Central memory CD8-positive, alpha-beta T cell (primary cell): ENCODE results near the gene WNK2.
"Not testable (repeated sequence)": the region's sequence is repeated elsewhere in the genome, so short reads cannot be mapped to it uniquely, and the experiment has no call there.

ENCODE experiments used
- ATAC-seq: fragments of 150-1000 bp; cut with Tn5 transposase; replicated peaks from 2 replicates; pipeline ENCODE4 v1.10.0; 2022; ENCODE audit warnings: mild to moderate bottlenecking, moderate FRiP score, moderate number of reproducible peaks; ENCODE audit not compliant: poor library complexity, severe bottlenecking; ENCODE audit errors: extremely low read depth
- DNase-seq, 2 donors: peaks; one replicate each; pipeline ENCODE4 v3.0.0; 2021; ENCODE audit warnings: low spot score in 2 of 2
- H3K27ac Mint-ChIP-seq: one replicate; pipeline ENCODE4 v1.8.0; 2022; ENCODE audit warnings: low read depth, mild to moderate bottlenecking, moderate library complexity, mixed read lengths
- H3K27me3 Mint-ChIP-seq: one replicate; pipeline ENCODE4 v1.8.0; 2022; ENCODE audit warnings: mixed read lengths
- H3K36me3 Mint-ChIP-seq: one replicate; pipeline ENCODE4 v1.8.0; 2022; ENCODE audit warnings: mild to moderate bottlenecking, moderate library complexity, mixed read lengths; ENCODE audit not compliant: insufficient read depth
- H3K4me1 Mint-ChIP-seq: one replicate; pipeline ENCODE4 v1.8.0; 2022; ENCODE audit warnings: mixed read lengths
- H3K4me3 Mint-ChIP-seq: one replicate; pipeline ENCODE4 v1.8.0; 2022; ENCODE audit warnings: mild to moderate bottlenecking, moderate library complexity, mixed read lengths
- H3K9me3 Mint-ChIP-seq: one replicate; pipeline ENCODE4 v1.8.0; 2022; ENCODE audit warnings: mixed read lengths

WNK2 gene

DNA sequence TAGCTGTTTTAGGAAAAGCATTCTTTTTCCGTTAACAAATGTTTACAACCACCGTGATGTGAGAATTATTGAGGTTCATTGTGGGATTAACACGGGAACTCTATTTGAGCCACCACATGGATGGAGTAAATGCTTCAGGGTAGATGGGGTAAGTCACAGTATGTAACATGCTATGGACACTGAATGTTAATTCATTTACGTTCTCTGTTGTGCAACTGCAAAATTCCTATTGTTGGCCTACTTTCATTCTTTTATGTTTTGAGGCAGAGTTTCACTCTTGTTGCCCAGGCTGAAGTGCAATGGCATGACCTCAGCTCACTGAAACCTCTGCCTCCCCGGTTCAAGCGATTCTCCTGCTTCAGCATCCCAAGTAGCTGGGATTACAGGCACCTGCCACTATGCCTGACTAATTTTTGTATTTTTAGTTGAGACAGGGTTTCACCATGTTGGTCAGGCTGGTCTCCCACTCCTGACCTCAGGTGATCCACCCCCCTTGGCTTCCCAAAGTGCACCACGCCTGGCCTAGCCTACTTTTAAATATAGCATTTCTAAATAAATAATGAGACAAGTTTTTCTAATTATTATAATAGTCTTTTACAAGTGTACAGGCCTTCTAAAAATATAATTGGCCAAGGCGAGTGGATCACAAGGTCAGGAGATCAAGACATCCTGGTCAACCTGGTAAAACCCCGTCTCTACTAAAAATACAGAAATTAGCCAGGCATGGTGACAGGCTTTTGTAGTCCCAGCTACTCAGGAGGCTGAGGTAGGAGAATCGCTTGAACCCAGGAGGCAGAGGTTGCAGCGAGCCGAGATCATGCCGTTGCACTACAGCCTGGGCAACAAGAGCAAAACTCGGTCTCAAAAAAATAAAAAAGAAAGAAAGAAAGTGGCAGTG, 169.7 kb downstream of the WNK2 start:
- H3K27me3 Mint-ChIP-seq, H3K9me3 Mint-ChIP-seq, H3K4me3 Mint-ChIP-seq, H3K27ac Mint-ChIP-seq, H3K4me1 Mint-ChIP-seq, H3K36me3 Mint-ChIP-seq, DNase-seq, ATAC-seq: not testable (repeated sequence)

DNA sequence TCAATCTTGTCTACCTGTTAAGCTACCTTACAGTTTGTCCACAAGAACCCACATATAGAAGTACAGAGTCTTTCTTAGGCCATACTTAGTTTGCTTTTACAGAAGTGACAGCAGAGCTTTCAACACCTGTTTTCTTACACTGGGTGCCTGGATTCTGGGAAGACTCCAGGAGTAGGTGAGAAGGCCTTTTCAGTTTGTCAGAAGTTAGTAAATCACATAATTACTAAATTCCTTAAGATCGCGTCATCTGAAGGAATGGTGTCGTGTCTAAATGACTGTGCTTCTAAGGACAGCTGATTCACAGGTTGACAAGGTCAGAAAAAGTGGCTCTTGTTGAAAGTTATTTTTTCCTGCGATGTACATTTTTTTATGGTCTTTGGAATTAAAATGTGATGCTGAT, 170.5 kb downstream of the WNK2 start:
- Mint-ChIP-seq H3K27ac (no peak overlapping the region), H3K4me3 (no peak overlapping the region), H3K36me3 (no peaks in the 10 kb centered on the region), H3K9me3 (no peaks in the 10 kb centered on the region), H3K27me3 (no peaks in the 10 kb centered on the region), H3K4me1 (no peaks in the 10 kb centered on the region)
- no peak for ATAC-seq
- no peak for DNase-seq

DNA sequence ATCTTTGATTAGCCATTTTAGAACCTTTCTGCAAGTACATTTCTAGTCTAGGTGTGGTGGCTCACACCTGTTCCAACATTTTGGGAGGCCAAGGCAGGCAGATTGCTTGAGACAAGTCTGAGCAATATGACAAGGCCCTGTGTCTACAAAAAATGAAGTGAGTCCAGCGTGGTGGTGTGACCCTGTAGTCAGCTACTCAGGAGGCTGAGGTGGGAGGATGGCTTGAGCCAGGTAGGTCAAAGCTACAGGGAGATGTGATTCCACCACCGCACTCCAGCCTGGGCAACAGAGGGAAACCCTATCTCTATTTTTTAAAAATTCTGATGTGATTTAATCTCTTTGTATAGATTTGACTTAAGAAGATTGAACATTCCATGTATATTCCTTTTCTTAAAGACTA, 171.9 kb downstream of the WNK2 start:
- H3K4me3 Mint-ChIP-seq = no peak overlapping the region
- ATAC-seq = no peak
- H3K27me3 Mint-ChIP-seq = no peaks in the 10 kb centered on the region
- no peaks in the 10 kb centered on the region for H3K9me3 Mint-ChIP-seq
- no peak overlapping the region for H3K27ac Mint-ChIP-seq
- no peaks in the 10 kb centered on the region for H3K4me1 Mint-ChIP-seq
- DNase-seq = no peak
- H3K36me3 Mint-ChIP-seq = no peaks in the 10 kb centered on the region

DNA sequence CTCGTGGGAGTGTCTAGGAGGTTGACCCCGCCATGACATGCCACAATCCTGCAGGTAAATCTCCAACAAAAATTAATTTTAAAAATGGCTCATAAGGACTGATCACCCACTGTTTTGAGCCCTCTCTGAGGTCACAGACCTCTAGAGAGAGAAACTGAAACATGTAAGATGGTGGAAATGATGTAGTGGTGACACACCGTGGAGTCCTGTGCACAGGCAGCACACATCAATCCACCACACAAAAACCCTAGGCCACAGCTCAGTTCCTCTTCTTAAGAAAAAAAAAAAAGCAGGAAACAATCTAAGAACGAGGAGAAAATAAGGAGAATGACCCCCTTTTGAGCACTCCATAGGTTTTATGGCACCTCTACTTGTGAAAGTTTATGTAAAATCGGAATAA, 173.7 kb downstream of the WNK2 start:
- Mint-ChIP-seq H3K27ac (no peak overlapping the region), H3K36me3 (peaks cover 1% of the 10 kb centered on the region), H3K4me3 (no peak overlapping the region), H3K9me3 (no peaks in the 10 kb centered on the region), H3K4me1 (no peaks in the 10 kb centered on the region), H3K27me3 (no peaks in the 10 kb centered on the region)
- DNase-seq (no peak), ATAC-seq (peak; percentile 49)

DNA sequence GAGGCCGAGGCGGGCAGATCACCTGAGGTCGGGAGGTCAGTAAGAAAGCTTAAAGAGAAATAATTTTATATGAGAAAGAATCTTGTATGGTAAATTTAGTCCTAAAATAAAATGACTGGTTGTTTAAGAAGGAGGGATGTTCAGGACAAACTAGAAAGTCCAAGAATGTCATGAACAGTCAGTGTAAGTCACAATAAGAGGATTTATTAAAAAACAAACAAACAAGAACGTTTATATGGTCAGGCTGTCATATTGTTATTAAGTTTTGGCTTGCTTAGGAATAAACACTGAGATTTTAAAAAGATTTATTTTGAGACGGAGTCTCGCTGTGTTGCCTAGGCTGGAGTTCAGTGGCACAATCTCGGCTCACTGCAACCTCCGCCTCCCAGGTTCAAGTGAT, 176.0 kb downstream of the WNK2 start:
- H3K4me1 Mint-ChIP-seq, H3K4me3 Mint-ChIP-seq, H3K27ac Mint-ChIP-seq, H3K36me3 Mint-ChIP-seq, ATAC-seq, H3K9me3 Mint-ChIP-seq, DNase-seq: not testable (repeated sequence)
- H3K27me3 Mint-ChIP-seq = peaks cover 12% of the 10 kb centered on the region

DNA sequence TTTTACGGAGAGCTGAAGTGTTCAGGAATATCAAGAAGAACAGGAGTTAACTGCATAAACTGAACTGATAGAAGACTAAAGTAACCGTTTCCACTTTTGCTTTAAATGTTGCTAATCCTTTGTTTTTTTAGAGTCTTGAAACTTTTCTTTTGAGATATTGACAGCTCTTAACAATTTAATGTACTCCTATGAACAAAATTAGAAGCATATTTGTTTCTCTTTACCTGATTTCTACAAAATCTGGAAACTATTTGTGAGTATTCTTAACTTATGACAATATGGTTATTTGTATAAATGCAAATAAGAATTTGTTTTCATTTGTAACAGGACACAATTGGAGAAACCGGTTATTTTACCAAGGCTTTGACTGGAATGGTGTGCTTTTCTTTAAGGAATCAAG, 178.1 kb downstream of the WNK2 start:
- Mint-ChIP-seq H3K27me3 (peaks cover 28% of the 10 kb centered on the region), H3K9me3 (no peaks in the 10 kb centered on the region), H3K36me3 (peaks cover 4% of the 10 kb centered on the region), H3K4me1 (no peaks in the 10 kb centered on the region), H3K4me3 (no peak overlapping the region), H3K27ac (no peak overlapping the region)
- ATAC-seq = no peak
- DNase-seq = no peak

DNA sequence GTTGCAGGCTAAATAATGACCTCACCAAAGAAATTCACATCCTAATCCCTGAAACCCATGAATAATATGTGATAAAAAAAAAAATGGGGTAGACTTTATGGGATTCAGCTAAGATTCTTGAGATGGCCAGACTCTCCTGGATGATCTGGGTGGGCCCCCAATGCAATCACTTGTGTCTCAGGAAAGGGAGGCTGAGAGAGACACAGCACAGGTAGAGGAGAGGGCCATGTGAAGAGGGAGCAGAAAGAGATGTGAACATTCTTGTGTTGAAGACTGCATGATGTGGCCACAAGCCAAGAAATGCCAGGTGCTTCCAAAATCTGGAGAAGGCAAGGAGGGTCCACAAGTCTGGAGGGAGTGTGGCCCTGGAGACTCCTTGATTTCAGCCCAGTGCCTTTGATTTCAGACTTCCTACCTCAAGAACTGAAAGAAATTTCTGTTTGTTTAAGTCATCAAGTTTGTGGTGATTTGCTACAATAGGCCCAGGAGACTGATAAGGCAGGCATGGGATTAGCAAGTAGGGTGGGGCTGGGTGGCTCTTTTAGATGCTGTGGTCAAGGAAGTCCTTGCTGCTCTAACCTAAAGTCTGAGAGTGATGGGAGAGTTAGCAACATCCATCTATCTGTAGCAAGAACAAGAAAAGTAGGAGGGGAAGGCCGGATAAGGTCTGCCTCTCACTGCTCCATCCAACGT, 180.9 kb downstream of the WNK2 start:
- no peak for DNase-seq
- Mint-ChIP-seq H3K27me3 (peaks cover 28% of the 10 kb centered on the region), H3K36me3 (peaks cover 4% of the 10 kb centered on the region), H3K4me3 (no peak overlapping the region), H3K27ac (no peak overlapping the region), H3K4me1 (no peaks in the 10 kb centered on the region), H3K9me3 (no peaks in the 10 kb centered on the region)
- no peak for ATAC-seq

DNA sequence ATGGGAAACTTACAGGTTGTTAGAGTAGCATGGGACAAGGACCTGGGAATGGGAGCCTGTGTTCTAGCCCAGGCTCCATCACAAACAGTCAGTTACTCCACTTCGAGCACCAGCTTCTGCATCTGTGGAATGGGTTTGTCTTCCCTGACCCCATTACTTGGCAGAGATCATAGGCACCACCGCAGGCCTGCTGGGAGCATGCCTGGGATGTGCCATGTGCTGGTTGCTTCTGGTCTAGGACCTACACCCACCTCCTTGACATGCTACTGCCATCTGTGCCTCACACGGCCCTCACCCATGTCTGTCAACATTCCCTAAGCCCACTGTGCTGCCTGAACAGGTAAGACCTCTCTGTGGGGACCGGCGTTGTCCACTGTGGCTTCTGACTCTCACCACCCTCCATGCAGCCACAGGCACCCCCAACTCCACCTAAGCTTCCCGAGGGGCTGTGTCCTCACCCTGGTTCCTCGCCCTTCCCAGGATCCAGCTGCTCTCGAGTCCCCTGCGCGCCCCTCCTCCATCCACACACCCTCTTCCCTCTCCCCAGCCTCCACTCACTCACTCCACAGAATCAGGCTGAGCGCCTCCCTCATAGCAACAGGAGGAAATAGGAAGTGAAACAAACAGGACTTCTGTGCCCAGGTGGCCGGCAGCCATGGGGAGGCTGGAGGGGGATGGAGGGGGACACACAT, 181.6 kb downstream of the WNK2 start:
- Mint-ChIP-seq H3K36me3 (peaks cover 4% of the 10 kb centered on the region), H3K27ac (no peak overlapping the region), H3K4me3 (no peak overlapping the region), H3K9me3 (no peaks in the 10 kb centered on the region), H3K27me3 (peaks cover 33% of the 10 kb centered on the region), H3K4me1 (no peaks in the 10 kb centered on the region)
- no peak for DNase-seq
- no peak for ATAC-seq

DNA sequence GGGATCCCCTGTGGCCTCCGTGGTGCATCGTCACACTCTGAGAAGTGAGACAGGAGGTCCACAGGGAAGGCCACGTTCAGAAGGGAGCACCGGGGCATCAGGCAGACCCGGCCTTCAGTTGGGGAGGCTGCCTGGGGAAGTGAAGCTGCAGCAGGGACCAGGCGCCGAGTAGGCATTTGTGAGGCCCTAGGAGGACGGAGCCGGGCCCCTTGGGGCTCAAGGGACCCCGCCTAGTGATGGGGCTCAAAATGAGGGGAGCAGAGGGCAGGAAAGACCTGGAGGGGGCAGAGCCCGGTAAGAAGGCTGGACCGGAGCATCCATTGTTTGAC, 182.1 kb downstream of the WNK2 start:
- H3K27me3 Mint-ChIP-seq = peaks cover 38% of the 10 kb centered on the region
- no peak for DNase-seq
- H3K4me1 Mint-ChIP-seq = no peaks in the 10 kb centered on the region
- no peak overlapping the region for H3K4me3 Mint-ChIP-seq
- no peaks in the 10 kb centered on the region for H3K9me3 Mint-ChIP-seq
- peaks cover 4% of the 10 kb centered on the region for H3K36me3 Mint-ChIP-seq
- ATAC-seq = no peak
- no peak overlapping the region for H3K27ac Mint-ChIP-seq

DNA sequence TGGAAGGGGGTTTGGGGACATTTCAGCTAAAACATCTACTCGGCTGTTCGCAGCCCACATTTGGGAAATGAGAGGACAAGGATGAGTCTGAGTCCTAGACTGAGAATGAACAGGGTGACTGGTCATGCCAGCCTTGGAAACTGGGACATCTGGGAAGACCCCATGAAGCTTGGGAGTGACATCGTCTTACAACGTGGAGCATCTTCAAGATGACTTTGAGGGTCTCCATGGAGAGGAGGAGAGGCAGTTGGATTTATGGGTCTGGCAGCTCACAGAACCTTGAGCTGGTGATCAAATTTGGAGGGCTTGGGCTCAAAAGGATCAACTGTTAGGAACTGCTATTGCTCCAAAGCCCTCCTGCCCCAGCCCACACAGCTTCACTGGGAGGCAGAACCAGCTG, 182.5 kb downstream of the WNK2 start:
- peaks cover 42% of the 10 kb centered on the region for H3K27me3 Mint-ChIP-seq
- H3K9me3 Mint-ChIP-seq = not testable (repeated sequence)

DNA sequence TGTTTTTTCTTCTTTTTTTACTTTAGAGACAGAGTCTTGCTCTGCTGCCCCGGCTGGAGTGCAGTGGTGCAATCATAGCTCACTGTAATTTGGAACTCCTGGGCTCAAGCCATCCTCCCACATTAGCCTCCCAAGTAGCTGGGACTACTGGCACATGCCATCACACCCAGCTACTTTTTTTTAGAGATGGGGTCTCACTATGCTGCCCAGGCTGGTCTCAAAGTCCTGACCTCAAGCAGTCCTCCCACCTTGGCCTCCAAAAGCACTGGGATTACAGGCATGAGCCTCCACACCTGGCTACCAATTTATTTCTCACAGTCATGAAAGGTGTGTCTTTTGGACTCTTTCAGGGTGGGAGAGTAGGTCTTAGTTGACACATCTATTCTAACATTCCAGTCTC, 184.5 kb downstream of the WNK2 start:
- Mint-ChIP-seq H3K4me1 (no peaks in the 10 kb centered on the region), H3K9me3 (no peaks in the 10 kb centered on the region), H3K36me3 (peaks cover 2% of the 10 kb centered on the region), H3K4me3 (no peak overlapping the region), H3K27me3 (peaks cover 41% of the 10 kb centered on the region), H3K27ac (no peak overlapping the region)
- ATAC-seq = no peak
- DNase-seq = no peak

More for the DNA sequence above, 182.5 kb downstream of the WNK2 start:
- H3K27ac Mint-ChIP-seq, H3K36me3 Mint-ChIP-seq, H3K4me3 Mint-ChIP-seq, H3K4me1 Mint-ChIP-seq, DNase-seq, ATAC-seq: not testable (repeated sequence)

DNA sequence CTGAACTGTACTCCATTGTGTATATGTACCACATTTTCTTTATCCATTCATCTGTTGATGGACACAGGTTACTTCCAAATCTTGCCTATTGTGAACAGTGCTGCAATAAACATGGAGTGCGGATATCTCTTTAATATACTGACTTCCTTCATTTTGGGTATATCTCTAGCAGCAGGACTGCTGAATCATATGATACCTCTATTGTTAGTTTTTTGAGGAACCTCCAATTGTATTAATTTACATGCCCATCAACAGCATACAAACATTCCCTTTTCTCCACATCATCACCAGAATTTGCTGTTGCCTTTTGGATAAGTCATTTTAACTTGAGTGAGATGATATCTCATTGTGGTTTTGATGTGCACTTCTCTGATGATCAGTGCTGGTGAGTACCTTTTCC, 185.7 kb downstream of the WNK2 start:
- Mint-ChIP-seq H3K36me3 (peaks cover 2% of the 10 kb centered on the region), H3K4me1 (no peaks in the 10 kb centered on the region), H3K27me3 (peaks cover 30% of the 10 kb centered on the region), H3K27ac (no peak overlapping the region), H3K9me3 (no peaks in the 10 kb centered on the region), H3K4me3 (no peak overlapping the region)
- DNase-seq (no peak), ATAC-seq (no peak)
